ENCODE results near the gene AQP2.
"Not testable (repeated sequence)": the region's sequence is repeated elsewhere in the genome, so short reads cannot be mapped to it uniquely, and the experiment has no call there.

AQP2 gene

DNA sequence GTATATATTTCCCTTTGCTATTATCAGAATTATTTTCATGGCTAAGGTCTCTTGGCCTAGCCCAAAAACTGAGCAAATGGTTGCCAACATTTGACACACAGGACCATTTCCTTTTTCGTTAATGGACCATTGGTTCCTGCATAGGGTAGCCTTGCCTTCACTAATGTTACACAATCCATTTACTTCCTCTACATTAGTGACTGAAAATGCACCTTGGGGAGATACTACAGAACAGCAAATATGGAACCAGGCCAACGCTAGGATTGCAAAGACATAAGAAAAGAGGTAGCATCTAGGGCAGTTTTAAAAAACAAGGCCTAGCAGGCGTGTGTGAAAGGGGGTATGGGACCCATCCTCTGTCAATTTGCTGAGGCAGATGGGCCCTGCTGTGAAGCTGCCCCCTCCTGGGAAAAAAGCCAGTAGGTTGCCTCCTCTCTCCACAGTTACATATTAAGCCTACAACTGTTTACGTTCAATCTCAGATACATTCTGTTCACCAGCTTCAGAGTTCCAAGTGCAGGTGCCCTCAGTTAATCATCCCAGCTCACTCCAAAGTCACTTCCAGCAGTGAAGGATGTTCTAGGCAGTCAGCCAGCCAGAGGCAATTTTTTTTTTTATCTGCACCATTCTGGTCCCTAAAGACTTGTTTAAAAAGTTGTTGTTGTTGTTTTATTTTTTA is 37.2 kb downstream of the AQP2 start:
- DNase-seq (ENCODE audit: low spot score): no peak

DNA sequence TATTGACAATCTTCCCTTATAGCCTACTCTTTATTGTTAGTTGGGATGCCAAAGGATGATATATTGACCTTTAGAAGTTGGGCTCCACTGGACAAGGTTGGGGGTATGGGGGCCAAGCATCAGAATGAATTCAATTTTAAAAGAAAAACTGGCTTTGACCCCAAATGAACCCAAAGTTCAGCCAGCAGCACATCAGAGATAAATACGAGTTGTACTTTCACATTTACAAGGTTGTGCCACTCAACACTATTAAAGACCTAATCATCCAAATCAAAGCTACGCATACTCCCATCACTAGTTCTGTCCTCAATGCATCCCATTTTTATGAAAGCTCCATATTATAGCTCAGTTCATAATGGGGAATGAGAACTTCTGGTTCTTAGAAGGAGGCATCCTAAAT is 38.9 kb downstream of the AQP2 start:
- DNase-seq (ENCODE audit: low spot score): not testable (repeated sequence)

- no peak for DNase-seq (ENCODE audit: low spot score)
Measured at GRCh38 chr12:49990273-49990672, 39.7 kb downstream of the AQP2 start.

- DNase-seq (ENCODE audit: low spot score): no peak
Measured at GRCh38 chr12:49998453-49998852, 47.9 kb downstream of the AQP2 start.

DNA sequence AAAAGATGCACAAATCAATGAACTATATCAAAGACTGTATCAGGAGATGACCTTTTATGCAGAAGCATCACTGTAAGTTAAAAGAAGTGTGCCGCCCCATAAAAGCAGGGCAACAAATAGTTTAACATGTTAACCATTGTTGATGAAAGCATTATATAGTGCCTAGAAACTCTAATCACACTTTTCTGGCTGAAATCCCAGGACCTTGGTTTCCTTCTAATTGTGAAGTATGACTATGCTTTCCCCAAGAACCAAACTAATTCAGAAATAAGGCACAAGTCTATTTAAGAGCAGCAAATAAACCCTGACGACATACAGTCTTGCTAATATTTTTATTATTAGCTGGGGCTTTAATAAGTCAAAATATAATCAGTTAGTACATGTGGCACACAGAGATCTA is 53.1 kb downstream of the AQP2 start:
- no peak for DNase-seq (ENCODE audit: low spot score)

DNA sequence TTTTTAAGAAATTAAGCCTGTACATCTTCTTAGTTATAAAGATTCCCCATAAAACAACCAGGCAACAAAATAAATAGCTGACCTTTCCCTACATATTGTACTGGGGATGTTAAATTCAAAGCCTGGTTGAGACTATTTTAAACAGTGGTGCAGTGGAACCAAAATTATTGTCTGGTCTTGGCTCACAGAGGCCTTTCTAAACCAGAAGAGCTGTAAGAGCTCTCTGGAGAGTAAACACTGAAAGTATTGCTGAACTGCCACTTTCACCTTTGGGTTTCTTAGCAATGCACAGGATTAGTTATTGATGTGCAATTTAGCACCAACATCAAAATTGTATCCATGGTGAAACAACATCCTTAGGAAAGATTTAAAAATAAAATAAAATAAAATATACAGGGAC is 54.2 kb downstream of the AQP2 start:
- no peak for DNase-seq (ENCODE audit: low spot score)

DNA sequence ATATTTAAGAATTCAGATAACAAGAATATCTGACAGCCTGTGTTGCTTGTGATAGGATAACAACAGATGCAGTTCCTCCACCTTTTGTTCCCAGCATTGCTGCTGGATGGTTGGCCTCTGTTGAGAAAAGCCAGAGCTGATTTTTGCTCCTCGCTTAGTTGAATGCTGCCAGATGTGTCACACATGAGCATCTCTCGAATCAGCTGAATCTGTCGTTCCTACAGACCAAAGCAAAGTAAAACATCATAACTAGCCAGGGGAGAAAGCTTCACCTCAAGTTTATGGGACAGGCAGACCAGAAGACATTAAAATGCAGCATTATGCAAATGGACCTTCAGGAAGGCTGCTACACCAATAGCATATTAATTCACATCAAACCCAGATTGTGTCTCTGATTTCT is 54.6 kb downstream of the AQP2 start:
- DNase-seq (ENCODE audit: low spot score): no peak

GRCh38 chr12:50006280-50006679 is 55.7 kb downstream of the AQP2 start:
- DNase-seq (ENCODE audit: low spot score): no peak

DNA sequence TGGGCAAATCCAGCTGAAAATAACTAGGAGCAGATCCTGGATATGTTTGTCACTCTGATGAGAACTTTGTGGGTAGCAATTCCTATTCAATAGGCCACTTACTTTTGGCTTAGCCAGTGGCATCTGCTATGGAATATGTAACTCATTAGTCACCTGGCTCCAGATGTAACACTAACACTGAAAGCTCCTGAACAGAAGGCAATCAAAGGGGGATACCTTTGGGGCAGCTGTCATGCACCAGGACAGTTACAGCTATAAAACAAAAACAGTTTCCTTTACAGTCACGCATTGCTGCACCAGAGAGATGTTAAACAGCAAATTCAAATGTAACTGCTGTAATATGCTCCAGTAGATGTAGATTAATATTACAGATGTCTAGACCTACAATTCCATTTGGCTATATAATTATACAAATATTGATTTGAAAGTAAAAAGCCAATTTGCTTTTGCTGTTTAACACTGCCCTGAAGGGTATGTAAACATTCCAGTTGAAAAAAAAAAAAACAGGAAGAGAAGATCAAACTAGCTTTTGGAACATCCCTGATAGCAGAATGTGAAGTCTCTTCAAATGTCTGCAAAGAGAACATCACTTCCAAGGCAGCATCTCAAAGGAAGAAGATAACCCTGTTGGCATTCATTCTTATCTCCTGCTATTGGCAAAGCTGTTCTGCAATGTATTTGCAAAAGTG is 56.4 kb downstream of the AQP2 start:
- DNase-seq (ENCODE audit: low spot score): no peak

All from activated CD4-positive, alpha-beta T cell treated with anti-CD3 and anti-CD28 coated beads, Interleukin-2, Interleukin-4, amounts not matched to agents 100 ng/mL and 50 ng/mL, durations not matched to agents 16 hours and 8 hours (primary cell).